Activated CD8-positive, alpha-beta memory T cell treated with anti-CD3 and anti-CD28 coated beads, Interleukin-2, amount 10 ng/mL, durations not matched to agents 7 days and 5 days (primary cell): ENCODE results near the gene PPP2R2D. TPM values are rescaled to one million over a fixed set of nuclear protein-coding genes. Genes with fewer than 3 reads are reported as not detected.
"Not testable (repeated sequence)": the region's sequence is repeated elsewhere in the genome, so short reads cannot be mapped to it uniquely, and the experiment has no call there.

Experiments used
- ATAC-seq: fragments of 150-1000 bp; cut with Tn5 transposase; one replicate; pipeline ENCODE4 v1.10.0; 2021; ENCODE audit warnings: moderate library complexity
- CTCF ChIA-PET: fragments of 350-600 bp; sonication (Branson Sonifier 250); formaldehyde crosslinking; loops from one replicate; lab custom pipeline; 2021; ENCODE audit warnings: antibody characterized with exemption; lab: Charles Lee
- DNase-seq: peaks from one replicate; pipeline ENCODE4 v3.0.0-alpha.2; 2020
- H3K27ac Mint-ChIP-seq: one replicate; pipeline ENCODE4 v1.8.0; 2021; ENCODE audit warnings: mild to moderate bottlenecking, mixed read lengths
- H3K27me3 Mint-ChIP-seq: one replicate; pipeline ENCODE4 v1.8.0; 2021; ENCODE audit warnings: mixed read lengths
- H3K36me3 Mint-ChIP-seq: one replicate; pipeline ENCODE4 v1.8.0; 2021; ENCODE audit warnings: mild to moderate bottlenecking, mixed read lengths
- H3K4me1 Mint-ChIP-seq: one replicate; pipeline ENCODE4 v1.8.0; 2021; ENCODE audit warnings: mixed read lengths
- H3K4me3 Mint-ChIP-seq: one replicate; pipeline ENCODE4 v1.8.0; 2021; ENCODE audit warnings: mild to moderate bottlenecking, moderate library complexity, mixed read lengths
- H3K9me3 Mint-ChIP-seq: one replicate; pipeline ENCODE4 v1.8.0; 2022; ENCODE audit warnings: low read depth, mixed read lengths
- total RNA-seq, 2 experiments: library from RNA; stranded (reverse); gene quantifications; one replicate each; pipeline ENCODE4 v1.2.3, GENCODE V29; 2021

Gene PPP2R2D
- total RNA-seq, 2 experiments from 2014 or later = 36.0 to 41.9 TPM

DNA sequence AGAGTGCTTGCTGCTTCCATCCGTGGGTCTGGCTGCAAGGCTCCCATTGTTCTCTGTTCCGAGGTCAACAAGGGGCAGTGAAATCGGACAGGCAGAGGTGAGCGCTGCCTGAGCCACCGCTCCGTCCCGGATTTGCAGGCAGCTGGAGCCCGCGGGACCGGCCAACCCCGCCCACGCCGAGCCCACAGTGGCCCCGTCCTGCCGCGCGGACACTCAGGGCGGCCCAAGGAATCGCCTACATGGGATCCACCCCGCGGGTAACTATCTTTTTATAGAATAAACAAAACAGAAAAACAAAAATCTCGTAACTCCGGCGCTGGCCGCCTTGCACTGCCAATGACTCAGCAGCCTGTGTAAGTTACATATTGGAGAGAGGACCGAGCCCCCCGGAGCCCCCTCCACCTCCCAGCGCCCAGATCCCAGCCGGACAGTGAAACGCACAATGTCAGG lies 79.0 kb downstream of the PPP2R2D start:
- peaks cover 56% of the 10 kb centered on the region for H3K4me1 Mint-ChIP-seq
- CTCF ChIA-PET = interaction anchor here (1.0 to 1.9 kb wide), 2 partner anchors 11 to 79 kb away, joined by 3 to 12 read pairs; partner anchors contain the start of gene PPP2R2D
- H3K4me3 Mint-ChIP-seq = peak overlapping the region; percentile 63
- ATAC-seq (no peak), DNase-seq (no peak)
- H3K9me3 Mint-ChIP-seq = no peaks in the 10 kb centered on the region
- H3K36me3 Mint-ChIP-seq = peaks cover 21% of the 10 kb centered on the region
- H3K27ac Mint-ChIP-seq = peak overlapping the region; percentile 47
- peaks cover 17% of the 10 kb centered on the region for H3K27me3 Mint-ChIP-seq

DNA sequence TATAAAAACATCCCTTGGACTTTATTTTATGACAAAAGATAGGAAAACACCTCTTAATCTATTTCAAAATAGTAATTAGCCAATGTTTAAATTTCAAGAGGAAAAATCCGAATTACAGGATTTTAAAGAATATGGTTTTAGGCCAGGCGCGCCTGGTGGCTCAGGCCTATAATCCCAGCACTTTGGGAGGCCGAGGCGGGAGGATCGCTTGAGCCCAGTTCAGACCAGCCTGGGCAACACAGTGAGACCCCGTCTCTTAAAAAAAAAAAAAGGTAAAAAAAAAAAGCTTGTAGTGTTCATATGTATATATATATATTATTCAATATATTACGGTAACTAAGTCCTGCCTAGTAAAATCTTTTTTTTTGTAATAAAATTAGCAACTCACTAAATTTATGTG lies 79.5 kb downstream of the PPP2R2D start:
- peaks cover 51% of the 10 kb centered on the region for H3K4me1 Mint-ChIP-seq

DNA sequence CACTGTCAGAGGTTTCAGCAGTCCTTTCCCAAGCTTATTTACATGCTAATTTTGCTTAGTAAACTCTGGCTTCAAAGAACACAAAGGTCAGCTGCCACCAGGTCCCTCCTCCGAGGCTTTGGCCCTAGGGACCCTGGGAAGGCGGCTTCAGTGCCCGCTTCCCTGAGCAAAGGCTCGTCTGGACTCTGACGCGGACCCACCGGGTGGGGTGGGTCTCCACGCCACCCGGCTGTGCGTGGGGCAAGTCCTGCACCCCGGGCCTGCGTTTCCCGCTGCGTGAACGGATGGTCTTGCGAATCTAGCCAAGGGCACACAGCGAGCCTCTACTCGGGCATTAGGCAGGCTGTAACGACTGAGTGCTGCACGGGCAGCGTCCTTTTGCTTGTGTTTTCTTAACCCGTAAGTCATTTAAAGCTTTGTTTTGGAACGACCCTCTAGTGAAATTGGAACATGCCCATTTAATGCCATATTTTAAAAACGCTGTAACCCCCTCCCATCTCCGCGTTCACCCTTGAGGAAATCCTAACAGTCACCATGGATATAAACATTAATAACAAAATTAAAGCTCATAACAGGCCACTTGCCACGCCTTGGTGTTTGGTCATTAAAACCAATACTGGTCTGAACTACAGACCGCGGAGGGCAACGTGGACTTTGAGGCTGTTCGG lies 80.1 kb downstream of the PPP2R2D start:
- CTCF ChIA-PET = interaction anchor here (0.7 to 1.9 kb wide), 6 partner anchors 8 to 95 kb away, joined by 3 to 12 read pairs (median 5); partner anchors contain the start of gene PPP2R2D
- Mint-ChIP-seq H3K27me3 (peaks cover 24% of the 10 kb centered on the region), H3K27ac (peak overlapping the region; percentile 59), H3K36me3 (peaks cover 20% of the 10 kb centered on the region), H3K9me3 (no peaks in the 10 kb centered on the region), H3K4me1 (peaks cover 47% of the 10 kb centered on the region), H3K4me3 (peak overlapping the region; percentile 89)
- DNase-seq (no peak), ATAC-seq (no peak)

More for the DNA sequence above, 79.5 kb downstream of the PPP2R2D start:
- H3K36me3 Mint-ChIP-seq = peaks cover 20% of the 10 kb centered on the region
- no peak for ATAC-seq
- no peak for DNase-seq
- H3K4me3 Mint-ChIP-seq = peak overlapping the region; percentile 63
- CTCF ChIA-PET = interaction anchor here (0.7 to 1.9 kb wide), 4 partner anchors 7 to 94 kb away, joined by 3 to 12 read pairs (median 6); partner anchors contain the start of gene PPP2R2D
- H3K27ac Mint-ChIP-seq = no peak overlapping the region
- peaks cover 22% of the 10 kb centered on the region for H3K27me3 Mint-ChIP-seq
- no peaks in the 10 kb centered on the region for H3K9me3 Mint-ChIP-seq

DNA sequence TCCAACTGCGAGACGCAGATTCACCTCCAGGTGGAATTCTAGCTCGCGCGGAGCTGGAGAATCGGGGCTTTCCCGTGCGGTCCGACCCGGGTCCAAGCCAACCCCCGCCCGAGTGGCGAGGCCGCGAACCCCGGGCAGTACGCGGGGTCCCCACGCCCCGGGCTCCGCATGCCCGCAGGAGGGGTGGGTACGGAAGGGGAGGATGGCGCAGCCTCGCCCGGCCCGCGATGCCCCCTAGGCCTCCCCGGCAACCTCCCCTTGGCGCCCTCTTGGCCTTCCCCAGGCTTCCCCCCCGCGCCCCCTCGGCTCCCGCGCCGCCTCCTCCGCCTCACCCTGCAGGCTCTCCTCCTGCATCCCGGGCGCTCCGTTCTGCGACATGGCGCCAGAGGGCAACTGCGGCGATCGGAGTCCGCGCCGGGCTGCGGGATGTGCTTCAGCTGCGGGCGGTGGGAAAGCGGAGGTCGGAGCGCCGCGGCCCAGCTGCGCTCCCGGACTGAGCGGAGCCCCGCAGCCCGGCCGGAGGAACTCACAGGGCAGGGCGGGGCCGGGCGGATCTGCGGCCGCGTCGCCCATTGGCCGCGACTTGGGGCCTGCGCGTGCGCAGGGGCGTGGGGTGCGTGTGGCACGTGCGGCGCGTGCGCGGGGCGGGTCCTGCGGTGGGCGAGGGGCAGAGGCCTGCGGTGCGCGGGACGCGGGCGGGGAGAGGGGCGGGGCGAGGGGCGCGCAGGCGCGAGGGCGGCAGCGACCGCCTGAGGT lies 80.8 kb downstream of the PPP2R2D start, which contains the start of gene BNIP3:
Gene BNIP3, minus strand, starts transcription at position 495 of the 756 bp plus-strand sequence. Its CDS starts 117 bp downstream, at position 378.
- ATAC-seq (peak; percentile 95), DNase-seq (peak; percentile 89)
- Mint-ChIP-seq H3K4me1 (peaks cover 40% of the 10 kb centered on the region), H3K4me3 (peak within 1 kb of the TSS; percentile 89), H3K27me3 (peaks cover 27% of the 10 kb centered on the region), H3K36me3 (peaks cover 20% of the 10 kb centered on the region), H3K9me3 (no peaks in the 10 kb centered on the region), H3K27ac (peak within 1 kb of the TSS; percentile 59)
- CTCF ChIA-PET = interaction anchor here (1.1 to 1.9 kb wide), 5 partner anchors 9 to 95 kb away, joined by 3 to 12 read pairs (median 6); partner anchors contain the start of gene PPP2R2D

DNA sequence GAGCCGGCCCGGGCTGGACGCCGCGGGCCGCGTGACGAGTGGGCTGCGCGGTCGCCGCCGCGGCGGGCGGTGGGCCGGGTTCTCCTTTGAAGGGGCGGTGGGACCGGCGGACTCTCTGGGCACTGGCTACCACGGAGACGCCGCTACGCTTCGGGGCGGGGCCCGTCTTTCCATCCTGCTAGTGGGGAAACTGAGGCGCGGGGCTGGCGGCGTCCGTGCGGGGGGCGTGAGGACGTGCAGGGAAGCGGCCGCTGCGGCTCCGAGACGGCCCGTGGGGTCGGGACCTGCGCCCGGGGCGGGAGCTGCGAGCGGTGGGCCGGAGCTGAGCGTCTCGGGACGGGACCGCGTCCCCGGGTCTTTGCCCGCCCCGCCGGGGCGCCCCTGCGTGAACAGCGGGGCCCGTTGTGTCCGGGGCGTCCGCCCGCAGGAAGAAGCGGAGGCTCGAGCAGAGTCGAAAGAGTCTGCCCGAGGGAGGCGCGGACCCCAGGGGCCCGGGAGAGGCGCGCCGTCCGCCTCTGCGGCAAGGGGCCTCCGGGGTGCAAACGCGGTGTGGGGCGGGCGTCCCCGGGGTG lies 81.5 kb downstream of the PPP2R2D start:
- peaks cover 34% of the 10 kb centered on the region for H3K4me1 Mint-ChIP-seq
- peak; percentile 17 for ATAC-seq

DNA sequence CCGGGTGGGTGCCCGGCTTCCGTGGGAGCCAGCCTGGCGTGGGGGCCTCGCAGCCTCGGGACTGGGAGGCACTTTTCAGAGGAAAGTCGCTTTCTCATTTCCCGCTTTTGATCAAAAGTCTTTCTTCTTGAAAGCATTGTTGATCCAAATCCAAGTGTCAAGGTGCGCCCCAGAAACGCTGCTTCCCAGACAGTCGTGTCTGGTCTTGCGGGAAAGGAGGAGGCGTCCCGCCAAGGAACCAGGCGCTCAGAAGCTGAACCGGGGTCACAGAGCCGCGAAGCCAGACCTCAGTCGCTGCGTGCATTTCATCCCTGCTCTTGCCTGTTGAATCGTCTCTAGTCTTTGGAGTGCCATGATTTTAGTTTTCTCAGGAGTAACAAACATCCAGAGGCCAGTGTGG lies 82.0 kb downstream of the PPP2R2D start:
- H3K9me3 Mint-ChIP-seq = no peaks in the 10 kb centered on the region
- CTCF ChIA-PET = interaction anchor here (1.2 kb wide), 1 partner anchor 10 kb away, joined by 3 read pairs; no protein-coding TSS in a partner anchor
- peaks cover 29% of the 10 kb centered on the region for H3K27me3 Mint-ChIP-seq
- peak overlapping the region; percentile 61 for H3K4me3 Mint-ChIP-seq
- peak overlapping the region; percentile 56 for H3K27ac Mint-ChIP-seq
- no peak for DNase-seq
- H3K36me3 Mint-ChIP-seq = peaks cover 14% of the 10 kb centered on the region
- ATAC-seq = no peak
- H3K4me1 Mint-ChIP-seq = peaks cover 29% of the 10 kb centered on the region

More for the DNA sequence above, 81.5 kb downstream of the PPP2R2D start:
- DNase-seq = no peak
- H3K27ac Mint-ChIP-seq = peak overlapping the region; percentile 57
- peak overlapping the region; percentile 89 for H3K4me3 Mint-ChIP-seq
- H3K36me3 Mint-ChIP-seq = peaks cover 19% of the 10 kb centered on the region
- CTCF ChIA-PET = interaction anchor here (1.2 kb wide), 1 partner anchor 9 kb away, joined by 3 read pairs; no protein-coding TSS in a partner anchor
- peaks cover 29% of the 10 kb centered on the region for H3K27me3 Mint-ChIP-seq
- no peaks in the 10 kb centered on the region for H3K9me3 Mint-ChIP-seq

DNA sequence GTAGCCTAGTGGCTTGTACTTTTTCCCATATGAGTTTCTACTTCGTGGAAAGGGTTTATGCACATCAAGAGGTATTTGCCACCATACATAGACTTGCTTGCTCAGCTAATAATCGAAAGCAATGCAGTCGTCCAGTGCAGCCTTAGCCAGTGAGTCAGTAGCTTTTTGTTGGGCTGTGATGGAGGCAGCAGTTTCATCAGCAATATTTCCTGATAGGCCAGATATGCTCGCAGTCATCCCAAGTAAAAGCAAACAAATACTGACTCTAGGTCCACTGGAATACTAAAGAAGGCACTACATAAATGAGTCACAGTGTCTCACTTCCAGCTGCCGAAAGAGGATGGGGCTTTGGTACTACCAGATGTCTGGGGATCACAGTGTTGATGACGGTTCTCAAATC lies 83.0 kb downstream of the PPP2R2D start:
- H3K36me3 Mint-ChIP-seq = peaks cover 11% of the 10 kb centered on the region
- CTCF ChIA-PET = interaction anchor here (1.1 kb wide), 1 partner anchor 11 kb away, joined by 3 read pairs; no protein-coding TSS in a partner anchor
- ATAC-seq (no peak), DNase-seq (no peak)
- peaks cover 29% of the 10 kb centered on the region for H3K27me3 Mint-ChIP-seq
- H3K4me1 Mint-ChIP-seq = peaks cover 21% of the 10 kb centered on the region
- H3K27ac Mint-ChIP-seq = no peak overlapping the region
- H3K9me3 Mint-ChIP-seq = no peaks in the 10 kb centered on the region
- peak overlapping the region; percentile 61 for H3K4me3 Mint-ChIP-seq

DNA sequence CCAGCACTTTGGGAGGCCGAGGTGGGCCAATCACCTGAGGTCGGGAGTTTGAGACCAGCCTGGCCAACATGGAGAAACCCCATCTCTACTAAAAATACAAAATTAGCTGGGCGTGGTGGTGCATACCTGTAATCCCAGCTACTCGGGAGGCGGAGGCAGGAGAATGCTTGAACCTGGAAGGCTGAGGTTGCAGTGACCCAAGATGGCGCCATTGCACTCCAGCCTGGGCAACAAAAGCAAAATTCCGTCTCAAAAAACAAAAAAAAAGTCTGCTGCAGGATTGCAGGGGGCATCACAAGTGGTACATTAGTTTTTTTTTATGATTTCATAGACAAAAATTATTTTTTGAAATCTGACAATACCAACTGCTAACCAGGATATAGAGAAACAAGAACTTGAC lies 86.0 kb downstream of the PPP2R2D start:
- CTCF ChIA-PET, H3K27ac Mint-ChIP-seq, H3K4me3 Mint-ChIP-seq, H3K36me3 Mint-ChIP-seq, DNase-seq, H3K4me1 Mint-ChIP-seq, ATAC-seq, H3K9me3 Mint-ChIP-seq: not testable (repeated sequence)
- H3K27me3 Mint-ChIP-seq = peaks cover 29% of the 10 kb centered on the region

DNA sequence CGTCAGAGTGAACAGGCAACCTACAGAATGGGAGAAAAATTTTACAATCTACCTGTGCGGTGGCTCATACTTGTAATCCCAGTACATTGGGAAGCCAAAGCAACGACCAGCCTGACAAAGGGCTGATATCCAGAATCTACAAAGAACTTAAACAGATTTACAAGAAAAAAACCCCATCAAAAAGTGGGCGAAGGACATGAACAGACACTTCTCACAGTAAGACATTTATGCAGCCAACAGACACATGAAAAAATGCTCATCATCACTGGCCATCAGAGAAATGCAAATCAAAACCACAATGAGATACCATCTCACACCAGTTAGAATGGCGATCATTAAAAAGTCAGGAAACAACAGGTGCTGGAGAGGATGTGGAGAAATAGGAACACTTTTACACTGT lies 86.5 kb downstream of the PPP2R2D start:
- H3K27ac Mint-ChIP-seq, ATAC-seq, CTCF ChIA-PET, H3K4me1 Mint-ChIP-seq, DNase-seq, H3K4me3 Mint-ChIP-seq, H3K36me3 Mint-ChIP-seq, H3K9me3 Mint-ChIP-seq: not testable (repeated sequence)
- peaks cover 29% of the 10 kb centered on the region for H3K27me3 Mint-ChIP-seq

DNA sequence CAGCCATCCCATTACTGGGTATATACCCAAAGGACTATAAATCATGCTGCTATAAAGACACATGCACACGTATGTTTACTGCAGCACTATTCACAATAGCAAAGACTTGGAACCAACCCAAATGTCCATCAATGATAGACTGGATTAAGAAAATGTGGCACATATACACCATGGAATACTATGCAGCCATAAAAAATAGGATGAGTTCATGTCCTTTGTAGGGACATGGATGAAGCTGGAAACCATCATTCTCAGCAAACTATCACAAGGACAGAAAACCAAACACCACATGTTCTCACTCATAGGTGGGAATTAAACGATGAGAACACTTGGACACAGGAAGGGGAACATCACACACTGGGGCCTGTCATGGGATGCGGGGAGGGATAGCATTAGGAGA lies 87.0 kb downstream of the PPP2R2D start:
- DNase-seq = not testable (repeated sequence)

DNA sequence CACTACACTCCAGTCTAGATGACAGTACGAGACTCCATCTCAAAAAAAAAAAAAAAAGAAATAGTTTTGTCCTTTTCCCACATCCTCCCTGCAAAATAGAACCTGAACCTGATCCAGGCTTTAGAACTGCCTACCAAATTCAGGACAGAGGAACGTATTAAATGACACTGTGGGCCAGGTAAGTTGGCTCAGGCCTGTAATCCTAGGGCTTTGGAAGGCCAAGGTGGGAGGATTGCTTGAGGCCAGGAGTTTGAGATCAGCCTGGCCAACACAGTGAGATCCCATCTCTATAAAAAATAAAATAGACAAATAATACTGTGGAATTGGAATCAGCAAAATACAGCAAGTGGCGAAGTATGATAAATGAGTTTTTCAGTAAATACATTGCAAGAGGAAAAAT lies 90.9 kb downstream of the PPP2R2D start:
- H3K27ac Mint-ChIP-seq = no peak overlapping the region
- H3K4me1 Mint-ChIP-seq = no peaks in the 10 kb centered on the region
- H3K36me3 Mint-ChIP-seq = no peaks in the 10 kb centered on the region
- ATAC-seq = no peak
- CTCF ChIA-PET = interaction anchor here (1.1 kb wide), 1 partner anchor 11 kb away, joined by 3 read pairs; no protein-coding TSS in a partner anchor
- H3K4me3 Mint-ChIP-seq = no peak overlapping the region
- peaks cover 7% of the 10 kb centered on the region for H3K27me3 Mint-ChIP-seq
- H3K9me3 Mint-ChIP-seq = no peaks in the 10 kb centered on the region
- DNase-seq = no peak

More for the DNA sequence above, 87.0 kb downstream of the PPP2R2D start:
- H3K36me3 Mint-ChIP-seq, CTCF ChIA-PET, H3K9me3 Mint-ChIP-seq, ATAC-seq, H3K4me3 Mint-ChIP-seq, H3K27ac Mint-ChIP-seq, H3K4me1 Mint-ChIP-seq: not testable (repeated sequence)
- peaks cover 28% of the 10 kb centered on the region for H3K27me3 Mint-ChIP-seq

DNA sequence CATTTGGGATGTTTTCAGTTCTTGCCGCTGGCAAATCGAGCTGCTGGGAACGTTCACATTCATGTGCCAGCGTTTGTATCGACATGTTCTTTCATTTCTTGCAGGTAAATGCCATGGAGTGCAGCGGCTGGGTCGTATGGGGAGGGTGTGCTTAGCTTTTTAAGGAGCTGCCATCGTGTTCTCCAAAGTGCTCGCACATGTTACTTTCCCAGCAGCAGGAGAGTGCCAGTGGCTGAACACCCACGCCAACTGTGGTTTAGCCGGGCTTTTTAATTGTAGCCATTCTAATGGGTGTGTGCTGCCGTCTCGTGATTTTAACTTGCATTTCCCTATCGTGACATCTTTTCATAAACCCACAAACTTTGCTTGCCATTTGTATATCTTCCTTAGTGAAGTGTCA lies 92.5 kb downstream of the PPP2R2D start:
- ATAC-seq = no peak

DNA sequence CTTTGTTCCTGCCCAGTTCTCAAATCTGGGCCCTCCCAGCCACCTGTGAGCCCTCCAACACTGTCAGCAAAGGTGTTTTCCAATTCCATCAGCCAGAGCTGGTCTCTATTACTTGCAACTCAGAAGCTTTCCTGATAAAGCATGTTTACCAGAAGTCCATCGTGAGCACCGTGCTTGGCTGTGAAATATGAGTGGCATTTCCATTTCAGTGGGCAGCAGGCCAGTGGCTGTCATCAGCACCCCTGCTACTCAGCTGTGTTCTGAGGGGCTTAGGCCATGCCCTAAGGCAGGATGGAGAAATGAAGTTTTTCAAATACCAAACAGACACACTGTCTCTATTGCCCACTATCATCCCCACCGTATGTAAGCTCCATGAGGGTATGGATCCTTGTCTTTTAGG lies 93.6 kb downstream of the PPP2R2D start:
- Mint-ChIP-seq H3K36me3 (no peaks in the 10 kb centered on the region), H3K27me3 (peaks cover 5% of the 10 kb centered on the region), H3K4me3 (no peak overlapping the region), H3K4me1 (no peaks in the 10 kb centered on the region), H3K27ac (no peak overlapping the region), H3K9me3 (no peaks in the 10 kb centered on the region)
- CTCF ChIA-PET = interaction anchor here (0.8 kb wide), 1 partner anchor 28 kb away, joined by 3 read pairs; no protein-coding TSS in a partner anchor
- ATAC-seq (no peak), DNase-seq (no peak)

More for the DNA sequence above, 92.5 kb downstream of the PPP2R2D start:
- CTCF ChIA-PET = no interaction called here
- Mint-ChIP-seq H3K4me3 (no peak overlapping the region), H3K27ac (no peak overlapping the region), H3K4me1 (no peaks in the 10 kb centered on the region), H3K36me3 (no peaks in the 10 kb centered on the region), H3K27me3 (peaks cover 5% of the 10 kb centered on the region), H3K9me3 (no peaks in the 10 kb centered on the region)
- no peak for DNase-seq
